HepG2 (cell line): ENCODE results near the gene SP6. TPM values are rescaled to one million over a fixed set of nuclear protein-coding genes. Genes with fewer than 3 reads are reported as not detected.

ENCODE experiments used
- GABPA ChIP-seq, 2 experiments: IDR thresholded peaks; 2 replicates each; pipeline ENCODE4 v1.6.1; 2011 to 2016; ENCODE audit warnings: low read depth in 2 of 2, low read length in 1 of 2, missing biosample characterization in 1 of 2, missing genetic modification characterization in 1 of 2
- KLF9 ChIP-seq: IDR thresholded peaks from 2 replicates; pipeline ENCODE4 v1.6.1; 2016; ENCODE audit warnings: low read depth
- RAD51 ChIP-seq: fragments of 450-650 bp; IDR thresholded peaks from 2 replicates; pipeline ENCODE4 v1.6.1; 2016; ENCODE audit warnings: borderline replicate concordance
- SOX13 ChIP-seq, 3 experiments: fragments of 450-650 bp in 1 of 3; sonication (generic) in 1 of 3; formaldehyde crosslinking in 1 of 3; IDR thresholded peaks in 2 of 3; conservative IDR thresholded peaks in 1 of 3; 2 replicates each; pipeline versions ENCODE4 v1.5.0 to v1.6.1; 2016 to 2020; ENCODE audit warnings: antibody characterized with exemption in 1 of 3, mild to moderate bottlenecking in 1 of 3, missing compliant biosample characterization in 1 of 3, missing genetic modification reagents in 1 of 3, moderate library complexity in 1 of 3
- SP140L ChIP-seq: sonication (generic); formaldehyde crosslinking; IDR thresholded peaks from 2 replicates; pipeline ENCODE4 v1.4.0; 2020; ENCODE audit warnings: missing genetic modification reagents, borderline replicate concordance
- SRY ChIP-seq: sonication (generic); formaldehyde crosslinking; IDR thresholded peaks from 2 replicates; pipeline ENCODE4 v1.8.0; 2022; ENCODE audit warnings: mild to moderate bottlenecking, missing genetic modification reagents
- STAT5B ChIP-seq: sonication (generic); formaldehyde crosslinking; IDR thresholded peaks from 2 replicates; pipeline ENCODE4 v1.4.0; 2020; ENCODE audit warnings: missing genetic modification reagents
- TARDBP ChIP-seq: sonication (generic); formaldehyde crosslinking; IDR thresholded peaks from 2 replicates; pipeline ENCODE4 v1.8.0; 2022; ENCODE audit warnings: mild to moderate bottlenecking, missing genetic modification reagents
- YY1 ChIP-seq: IDR thresholded peaks from 2 replicates; pipeline ENCODE4 v1.6.1; 2011; ENCODE audit warnings: low read length, low read depth, moderate library complexity, mild to moderate bottlenecking; ENCODE audit not compliant: insufficient read depth, insufficient replicate concordance
- ZNF792 ChIP-seq: IDR thresholded peaks from 2 replicates; pipeline ENCODE4 v1.6.1; 2016
- ZNF850 ChIP-seq: sonication (generic); formaldehyde crosslinking; conservative IDR thresholded peaks from 2 replicates; pipeline ENCODE4 v1.9.0; 2021; ENCODE audit warnings: mild to moderate bottlenecking, missing genetic modification reagents
- polyA plus RNA-seq, 8 experiments: library from polyadenylated mRNA; depleted of rRNA in 3 of 8; stranded (reverse) in 7 of 8; unstranded in 1 of 8; fragments of >200 nt; fragmentation: Illumina TruSeq in 4 of 8; extraction: Trizol in 4 of 8; gene quantifications; 2 replicates each; pipeline versions ENCODE4 v1.2.1 to v1.2.3, GENCODE V29; 2011 to 2016; ENCODE audit warnings: low read depth in 4 of 8, missing spikeins in 1 of 8, mixed read lengths in 1 of 8; ENCODE audit not compliant: insufficient read depth in 1 of 8
- total RNA-seq, 5 experiments: library from RNA; depleted of rRNA; stranded (reverse); fragments of >200 nt; fragmentation: Illumina TruSeq; extraction: Trizol; gene quantifications; 2 replicates each; pipeline ENCODE4 v1.2.3, GENCODE V29; 2016; ENCODE audit warnings: low read depth in 1 of 5
- TF ChIP-seq, protein P1 (sequence below): sonication (generic); formaldehyde crosslinking; IDR thresholded peaks from 2 replicates; pipeline ENCODE4 v1.8.0; 2022; ENCODE audit warnings: mild to moderate bottlenecking, missing genetic modification reagents
- TF ChIP-seq, protein P2 (sequence below): sonication (generic); formaldehyde crosslinking; IDR thresholded peaks from 2 replicates; pipeline ENCODE4 v1.5.1; 2020; ENCODE audit warnings: mild to moderate bottlenecking, missing genetic modification reagents, moderate library complexity
- TF ChIP-seq, protein P3 (sequence below): sonication (generic); formaldehyde crosslinking; conservative IDR thresholded peaks from 2 replicates; pipeline ENCODE4 v1.4.0; 2020; ENCODE audit warnings: mild to moderate bottlenecking, missing genetic modification reagents, moderate library complexity
- TF ChIP-seq, protein P4 (sequence below): IDR thresholded peaks from 2 replicates; pipeline ENCODE4 v1.6.1; 2016; ENCODE audit warnings: control low read depth
- TF ChIP-seq, protein P5 (sequence below): sonication (generic); formaldehyde crosslinking; IDR thresholded peaks from 2 replicates; pipeline ENCODE4 v1.4.0; 2020; ENCODE audit warnings: missing genetic modification reagents

Gene SP6
- total and polyA plus RNA-seq, 2 of the 13 experiments (the other 11 are each of a cell fraction or from before 2014, with no cell fraction given) = 0.07 TPM

DNA sequence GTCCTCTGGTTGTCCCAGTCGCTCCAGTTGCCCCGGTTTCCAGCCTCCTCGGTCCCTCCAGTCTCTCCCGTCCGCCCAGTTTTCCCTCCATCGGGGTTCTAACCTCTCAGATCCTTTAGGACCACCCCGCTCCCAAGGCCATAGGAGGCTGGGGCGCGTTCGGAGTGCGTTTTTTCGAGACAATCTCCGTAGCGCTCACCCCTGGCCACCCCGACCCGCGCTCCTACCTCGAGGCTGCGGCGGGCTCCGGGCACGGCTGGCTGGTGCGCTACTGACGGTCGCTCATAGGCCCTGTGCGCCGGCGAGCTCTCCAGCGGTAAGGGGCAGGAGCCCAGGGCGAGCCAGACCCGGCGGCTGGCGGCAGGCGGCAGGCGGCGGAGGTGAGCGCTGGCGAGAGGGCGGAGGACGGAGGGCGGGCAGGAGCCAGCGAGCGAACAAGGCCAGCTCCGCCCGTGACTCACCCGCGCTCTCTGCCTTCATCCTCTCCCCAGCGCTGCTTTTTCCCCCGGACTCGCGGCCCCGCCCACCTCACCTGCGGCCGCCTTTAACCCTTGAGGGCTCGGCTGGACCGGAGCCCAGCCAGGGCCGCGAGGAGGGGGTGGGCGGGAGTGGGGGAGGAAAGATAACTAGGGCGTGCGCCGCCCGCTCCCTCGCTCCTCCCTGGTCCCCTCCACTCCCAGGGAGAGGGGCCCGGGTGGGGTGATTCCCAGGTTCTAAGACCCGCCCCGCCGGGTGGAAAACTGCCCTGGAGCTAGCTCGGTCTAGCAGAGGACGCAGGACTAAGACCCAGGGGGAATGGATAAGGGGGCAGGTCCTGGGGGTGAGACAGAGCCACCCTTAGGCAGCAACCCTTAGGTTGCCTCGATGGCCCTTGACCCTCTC lies at the start of gene SP6 (continued):
- TF ChIP-seq, protein P1, sequence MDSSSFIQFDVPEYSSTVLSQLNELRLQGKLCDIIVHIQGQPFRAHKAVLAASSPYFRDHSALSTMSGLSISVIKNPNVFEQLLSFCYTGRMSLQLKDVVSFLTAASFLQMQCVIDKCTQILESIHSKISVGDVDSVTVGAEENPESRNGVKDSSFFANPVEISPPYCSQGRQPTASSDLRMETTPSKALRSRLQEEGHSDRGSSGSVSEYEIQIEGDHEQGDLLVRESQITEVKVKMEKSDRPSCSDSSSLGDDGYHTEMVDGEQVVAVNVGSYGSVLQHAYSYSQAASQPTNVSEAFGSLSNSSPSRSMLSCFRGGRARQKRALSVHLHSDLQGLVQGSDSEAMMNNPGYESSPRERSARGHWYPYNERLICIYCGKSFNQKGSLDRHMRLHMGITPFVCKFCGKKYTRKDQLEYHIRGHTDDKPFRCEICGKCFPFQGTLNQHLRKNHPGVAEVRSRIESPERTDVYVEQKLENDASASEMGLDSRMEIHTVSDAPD (CRISPR knock-in tag) = no peak; the same call in 1 of the 2 replicates
- no peak for TF ChIP-seq RAD51
- 0 out of 2 replicates have a peak, but pooled peaks have one; percentile 31 for TF ChIP-seq SOX13 (IDR thresholded peaks at IDR 0.05)
- TF ChIP-seq SOX13 (CRISPR knock-in tag; conservative IDR thresholded peaks at IDR 0.05 in 1 of 2, IDR thresholded peaks at IDR 0.05 in 1 of 2) = peak in 1 of 2 experiments; percentile 38; a peak in 1 of 4 replicates
- 0 out of 2 replicates have a peak, but pooled peaks have one; percentile 63 for TF ChIP-seq KLF9 (CRISPR knock-in tag)
- TF ChIP-seq GABPA (IDR thresholded peaks at IDR 0.05; ENCODE audit: low read depth, low read length) = no peak
- no peak for TF ChIP-seq GABPA (CRISPR knock-in tag; IDR thresholded peaks at IDR 0.05; ENCODE audit: low read depth)
- TF ChIP-seq SRY (CRISPR knock-in tag) = peak; percentile 57; the same call in 1 of the 2 replicates
- TF ChIP-seq, protein P2, sequence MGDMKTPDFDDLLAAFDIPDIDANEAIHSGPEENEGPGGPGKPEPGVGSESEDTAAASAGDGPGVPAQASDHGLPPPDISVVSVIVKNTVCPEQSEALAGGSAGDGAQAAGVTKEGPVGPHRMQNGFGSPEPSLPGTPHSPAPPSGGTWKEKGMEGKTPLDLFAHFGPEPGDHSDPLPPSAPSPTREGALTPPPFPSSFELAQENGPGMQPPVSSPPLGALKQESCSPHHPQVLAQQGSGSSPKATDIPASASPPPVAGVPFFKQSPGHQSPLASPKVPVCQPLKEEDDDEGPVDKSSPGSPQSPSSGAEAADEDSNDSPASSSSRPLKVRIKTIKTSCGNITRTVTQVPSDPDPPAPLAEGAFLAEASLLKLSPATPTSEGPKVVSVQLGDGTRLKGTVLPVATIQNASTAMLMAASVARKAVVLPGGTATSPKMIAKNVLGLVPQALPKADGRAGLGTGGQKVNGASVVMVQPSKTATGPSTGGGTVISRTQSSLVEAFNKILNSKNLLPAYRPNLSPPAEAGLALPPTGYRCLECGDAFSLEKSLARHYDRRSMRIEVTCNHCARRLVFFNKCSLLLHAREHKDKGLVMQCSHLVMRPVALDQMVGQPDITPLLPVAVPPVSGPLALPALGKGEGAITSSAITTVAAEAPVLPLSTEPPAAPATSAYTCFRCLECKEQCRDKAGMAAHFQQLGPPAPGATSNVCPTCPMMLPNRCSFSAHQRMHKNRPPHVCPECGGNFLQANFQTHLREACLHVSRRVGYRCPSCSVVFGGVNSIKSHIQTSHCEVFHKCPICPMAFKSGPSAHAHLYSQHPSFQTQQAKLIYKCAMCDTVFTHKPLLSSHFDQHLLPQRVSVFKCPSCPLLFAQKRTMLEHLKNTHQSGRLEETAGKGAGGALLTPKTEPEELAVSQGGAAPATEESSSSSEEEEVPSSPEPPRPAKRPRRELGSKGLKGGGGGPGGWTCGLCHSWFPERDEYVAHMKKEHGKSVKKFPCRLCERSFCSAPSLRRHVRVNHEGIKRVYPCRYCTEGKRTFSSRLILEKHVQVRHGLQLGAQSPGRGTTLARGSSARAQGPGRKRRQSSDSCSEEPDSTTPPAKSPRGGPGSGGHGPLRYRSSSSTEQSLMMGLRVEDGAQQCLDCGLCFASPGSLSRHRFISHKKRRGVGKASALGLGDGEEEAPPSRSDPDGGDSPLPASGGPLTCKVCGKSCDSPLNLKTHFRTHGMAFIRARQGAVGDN (CRISPR knock-in tag) = peak; percentile 90
- TF ChIP-seq, protein P3, sequence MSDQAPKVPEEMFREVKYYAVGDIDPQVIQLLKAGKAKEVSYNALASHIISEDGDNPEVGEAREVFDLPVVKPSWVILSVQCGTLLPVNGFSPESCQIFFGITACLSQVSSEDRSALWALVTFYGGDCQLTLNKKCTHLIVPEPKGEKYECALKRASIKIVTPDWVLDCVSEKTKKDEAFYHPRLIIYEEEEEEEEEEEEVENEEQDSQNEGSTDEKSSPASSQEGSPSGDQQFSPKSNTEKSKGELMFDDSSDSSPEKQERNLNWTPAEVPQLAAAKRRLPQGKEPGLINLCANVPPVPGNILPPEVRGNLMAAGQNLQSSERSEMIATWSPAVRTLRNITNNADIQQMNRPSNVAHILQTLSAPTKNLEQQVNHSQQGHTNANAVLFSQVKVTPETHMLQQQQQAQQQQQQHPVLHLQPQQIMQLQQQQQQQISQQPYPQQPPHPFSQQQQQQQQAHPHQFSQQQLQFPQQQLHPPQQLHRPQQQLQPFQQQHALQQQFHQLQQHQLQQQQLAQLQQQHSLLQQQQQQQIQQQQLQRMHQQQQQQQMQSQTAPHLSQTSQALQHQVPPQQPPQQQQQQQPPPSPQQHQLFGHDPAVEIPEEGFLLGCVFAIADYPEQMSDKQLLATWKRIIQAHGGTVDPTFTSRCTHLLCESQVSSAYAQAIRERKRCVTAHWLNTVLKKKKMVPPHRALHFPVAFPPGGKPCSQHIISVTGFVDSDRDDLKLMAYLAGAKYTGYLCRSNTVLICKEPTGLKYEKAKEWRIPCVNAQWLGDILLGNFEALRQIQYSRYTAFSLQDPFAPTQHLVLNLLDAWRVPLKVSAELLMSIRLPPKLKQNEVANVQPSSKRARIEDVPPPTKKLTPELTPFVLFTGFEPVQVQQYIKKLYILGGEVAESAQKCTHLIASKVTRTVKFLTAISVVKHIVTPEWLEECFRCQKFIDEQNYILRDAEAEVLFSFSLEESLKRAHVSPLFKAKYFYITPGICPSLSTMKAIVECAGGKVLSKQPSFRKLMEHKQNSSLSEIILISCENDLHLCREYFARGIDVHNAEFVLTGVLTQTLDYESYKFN (CRISPR knock-in tag) = peak; percentile 46; the same call in 1 of the 2 replicates
- peak; percentile 45; the same call in 1 of the 2 replicates for TF ChIP-seq TARDBP (CRISPR knock-in tag)
- TF ChIP-seq ZNF850 = peak; percentile 79; the same call in 1 of the 2 replicates
- TF ChIP-seq SP140L (CRISPR knock-in tag) = 0 out of 2 replicates have a peak, but pooled peaks have one; percentile 38
- no peak for TF ChIP-seq STAT5B (CRISPR knock-in tag)
- peak; percentile 81 for TF ChIP-seq ZNF792 (CRISPR knock-in tag)
- TF ChIP-seq, protein P4, sequence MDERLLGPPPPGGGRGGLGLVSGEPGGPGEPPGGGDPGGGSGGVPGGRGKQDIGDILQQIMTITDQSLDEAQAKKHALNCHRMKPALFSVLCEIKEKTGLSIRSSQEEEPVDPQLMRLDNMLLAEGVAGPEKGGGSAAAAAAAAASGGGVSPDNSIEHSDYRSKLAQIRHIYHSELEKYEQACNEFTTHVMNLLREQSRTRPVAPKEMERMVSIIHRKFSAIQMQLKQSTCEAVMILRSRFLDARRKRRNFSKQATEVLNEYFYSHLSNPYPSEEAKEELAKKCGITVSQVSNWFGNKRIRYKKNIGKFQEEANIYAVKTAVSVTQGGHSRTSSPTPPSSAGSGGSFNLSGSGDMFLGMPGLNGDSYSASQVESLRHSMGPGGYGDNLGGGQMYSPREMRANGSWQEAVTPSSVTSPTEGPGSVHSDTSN (CRISPR knock-in tag) = no peak
- TF ChIP-seq, protein P5, sequence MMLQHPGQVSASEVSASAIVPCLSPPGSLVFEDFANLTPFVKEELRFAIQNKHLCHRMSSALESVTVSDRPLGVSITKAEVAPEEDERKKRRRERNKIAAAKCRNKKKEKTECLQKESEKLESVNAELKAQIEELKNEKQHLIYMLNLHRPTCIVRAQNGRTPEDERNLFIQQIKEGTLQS (CRISPR knock-in tag) = peak; percentile 51; the same call in 1 of the 2 replicates
- peak; percentile 45 for TF ChIP-seq YY1
